HG03432 (cell line): Measurements from ENCODE around the gene AGBL1.
"Not testable (repeated sequence)": the region's sequence is repeated elsewhere in the genome, so short reads cannot be mapped to it uniquely, and the experiment has no call there.

Experiments
- ATAC-seq: cut with Tn5 transposase; IDR thresholded peaks from one replicate; pipeline ENCODE4 v1.9.1; 2021; ENCODE audit warnings: mild to moderate bottlenecking, moderate library complexity; ENCODE audit not compliant: unreplicated experiment

The AGBL1 gene

DNA sequence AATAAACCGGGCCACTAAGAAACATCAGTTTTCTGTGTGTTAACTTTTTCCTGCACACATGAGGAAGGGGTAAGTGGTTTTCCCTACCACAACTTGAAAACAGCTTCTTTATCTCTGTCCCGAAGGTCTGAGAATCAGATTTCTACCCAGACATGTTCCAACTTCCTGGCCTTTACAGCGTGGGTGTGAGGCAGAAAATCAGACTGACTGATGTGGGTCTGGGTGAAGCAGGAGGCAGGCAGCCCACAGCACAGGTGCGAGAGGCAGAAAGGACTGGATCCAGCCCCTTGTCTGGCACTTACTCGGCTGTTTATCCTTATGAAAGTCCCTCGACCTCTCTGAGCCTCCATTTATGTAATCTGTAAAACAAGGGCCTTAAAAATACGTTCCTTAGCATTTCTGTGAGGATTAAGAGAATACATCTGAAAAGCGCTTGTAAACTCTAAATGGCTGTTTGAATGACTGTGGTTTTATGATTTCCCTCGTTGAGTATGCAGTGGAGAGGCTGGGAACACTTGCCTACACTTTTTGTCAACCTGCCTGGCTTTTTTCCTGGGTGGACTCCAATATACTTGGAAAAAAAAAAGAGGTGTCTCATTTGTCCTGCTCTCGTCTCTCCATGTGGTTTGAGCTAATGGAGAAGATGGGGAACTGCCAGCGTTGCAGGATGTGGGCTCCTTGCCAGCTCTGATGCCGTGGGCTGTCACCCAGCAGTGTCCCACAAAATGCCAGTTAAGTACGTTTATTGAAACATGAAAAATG is 3.1 kb downstream of the AGBL1 start:
- no peak for ATAC-seq

DNA sequence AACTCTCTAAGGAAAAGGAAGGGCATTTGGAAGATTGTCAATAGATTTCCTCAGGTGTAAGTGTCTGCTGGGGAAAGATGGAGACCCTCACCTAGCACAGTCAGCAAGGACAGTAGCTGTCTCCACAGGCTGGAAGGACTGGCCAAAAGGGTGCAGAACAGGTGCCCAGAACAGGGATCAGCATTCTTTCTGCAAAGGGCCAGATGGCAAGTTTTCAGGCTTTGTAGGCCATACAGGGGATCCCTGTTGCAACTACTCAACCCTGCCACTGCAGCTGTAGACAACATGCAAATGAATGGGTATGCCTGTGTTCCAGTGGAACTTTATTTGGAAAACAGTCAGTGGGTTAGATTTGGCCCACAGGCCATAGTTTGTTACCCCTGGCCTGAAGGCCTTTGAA is 8.1 kb downstream of the AGBL1 start:
- no peak for ATAC-seq

DNA sequence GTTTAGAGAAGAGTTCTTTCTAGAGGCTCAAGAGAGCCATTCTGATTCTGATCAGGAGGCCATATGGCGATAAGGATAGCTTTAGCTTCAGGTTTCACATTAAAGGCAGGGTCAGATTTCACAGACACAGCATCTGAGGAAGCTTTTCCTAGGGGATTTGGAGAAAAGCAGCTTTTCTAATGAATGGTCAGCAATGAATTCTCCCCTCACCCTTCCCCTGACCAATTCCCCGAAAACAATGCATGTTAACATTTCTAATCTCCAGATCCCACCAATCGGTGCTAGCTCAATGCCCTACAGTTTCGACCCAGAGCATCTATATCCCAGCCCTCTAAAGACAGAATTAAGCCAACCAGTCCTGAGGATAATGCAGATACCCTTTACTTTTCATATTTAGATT is 9.8 kb downstream of the AGBL1 start:
- ATAC-seq, result no peak

DNA sequence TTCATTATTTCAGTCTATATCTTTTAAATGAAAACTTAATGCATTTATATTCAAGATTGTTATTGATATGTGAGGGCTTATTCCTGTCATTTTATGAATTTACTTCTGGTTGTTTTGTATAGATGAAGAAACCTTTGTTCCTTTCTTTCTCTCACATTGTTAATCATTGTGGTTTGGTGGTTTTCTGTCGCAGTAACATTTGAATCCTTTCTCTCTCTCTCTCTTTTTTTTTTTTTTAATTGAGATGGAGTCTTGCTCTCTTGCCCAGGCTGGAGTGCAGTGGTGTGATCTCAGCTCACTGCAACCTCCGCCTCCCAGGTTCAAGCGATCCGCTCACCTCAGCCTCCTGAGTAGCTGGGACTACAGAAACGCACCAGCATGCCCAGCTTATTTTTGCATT is 22.1 kb downstream of the AGBL1 start:
- no peak for ATAC-seq

DNA sequence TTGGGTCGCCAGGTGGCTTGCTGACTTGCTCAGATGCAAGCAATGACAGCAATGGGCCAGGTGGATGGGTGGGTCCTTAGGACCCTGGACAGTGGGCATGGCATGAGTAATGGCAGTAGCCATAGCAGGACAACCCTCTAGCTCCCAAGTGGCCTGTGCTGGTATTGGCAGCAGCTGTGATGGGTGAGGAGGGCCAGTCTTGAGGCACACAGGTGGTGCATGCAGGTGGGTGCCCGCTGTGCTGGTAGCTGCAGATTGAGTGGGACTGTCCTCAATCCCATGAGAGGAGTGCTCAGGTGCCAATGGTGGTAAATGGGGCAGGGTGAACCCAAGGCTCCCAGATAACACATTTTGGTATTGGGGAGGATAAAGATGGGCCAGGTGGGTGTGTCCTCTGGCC is 24.2 kb downstream of the AGBL1 start:
- ATAC-seq, result no peak

DNA sequence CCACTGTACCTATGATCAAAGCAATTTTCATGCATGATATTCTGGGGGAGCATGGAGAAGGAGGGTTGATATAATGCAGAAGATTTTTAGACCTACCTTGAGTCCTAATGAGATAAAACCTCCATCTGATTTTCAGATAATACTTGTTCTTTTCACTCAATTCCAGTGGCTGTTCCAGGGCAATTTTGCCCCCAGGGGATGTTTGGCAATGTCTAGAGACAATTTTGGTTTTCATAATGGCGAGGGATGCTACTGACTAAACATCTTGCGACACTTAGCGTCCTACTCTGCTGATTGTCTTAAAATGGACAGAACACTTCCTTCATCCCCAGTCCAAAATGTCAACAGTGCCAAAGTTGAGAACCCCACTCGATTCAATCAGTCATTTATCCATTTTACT is 26.6 kb downstream of the AGBL1 start:
- no peak for ATAC-seq

DNA sequence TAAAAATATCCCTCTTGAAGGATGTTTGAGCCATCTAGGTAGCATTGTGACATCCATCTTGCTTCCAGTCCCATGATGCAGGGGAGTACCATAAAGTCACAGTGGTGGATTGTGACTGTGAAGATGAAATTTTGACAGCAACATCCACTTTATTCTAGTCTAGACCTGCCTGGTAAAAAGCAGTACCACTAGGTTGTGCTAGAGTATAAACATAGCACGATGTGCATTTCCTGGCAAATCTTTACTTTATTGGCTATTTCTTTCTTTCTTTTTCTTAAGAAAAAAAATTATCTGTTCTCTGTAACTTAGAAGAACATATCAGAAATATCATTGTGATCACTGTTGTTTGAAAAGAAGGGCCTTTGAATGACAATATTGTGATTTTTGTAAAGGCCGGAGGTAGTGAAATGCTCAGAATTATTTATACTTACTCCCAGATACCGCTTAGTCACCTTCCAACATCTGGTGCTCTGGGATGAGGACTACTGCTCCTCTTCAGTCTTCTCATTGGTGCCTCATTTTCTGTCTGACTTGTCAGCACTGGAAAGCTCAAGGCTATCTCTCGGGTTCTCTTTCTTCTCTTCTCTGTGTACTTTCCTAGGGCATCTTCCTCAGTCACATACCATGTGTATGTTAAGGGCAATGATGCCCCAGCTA is 35.6 kb downstream of the AGBL1 start:
- no peak for ATAC-seq

DNA sequence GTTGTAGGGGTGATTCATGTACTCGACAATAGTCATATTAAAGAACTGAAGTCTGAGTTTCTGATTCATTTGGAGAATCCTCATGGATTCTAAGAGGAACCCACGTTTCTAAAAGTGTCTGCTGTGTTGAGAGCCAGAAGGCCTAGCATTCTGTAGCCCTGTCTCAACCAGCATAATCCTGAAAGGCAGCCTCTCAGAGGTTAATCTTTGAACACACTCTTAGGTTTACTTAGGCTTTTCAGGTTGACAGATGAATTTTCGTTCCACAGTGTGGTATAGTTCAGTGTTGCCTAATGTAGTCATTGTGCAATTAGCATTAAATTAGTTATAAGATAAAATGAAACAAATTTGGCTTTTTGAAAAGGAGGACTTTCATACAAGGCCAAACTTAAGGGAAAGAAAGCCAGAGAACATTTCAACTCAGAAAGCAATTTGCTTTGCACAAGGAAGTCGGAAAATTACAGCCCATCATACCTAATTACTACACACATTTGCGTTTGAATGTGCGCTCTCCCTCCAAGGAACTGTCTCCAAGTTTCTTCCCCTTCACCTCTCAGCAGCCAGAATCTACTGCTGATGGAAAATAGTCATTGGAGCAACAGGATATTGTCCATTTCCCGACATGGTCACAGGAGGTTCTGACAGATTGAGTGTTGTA is 42.0 kb downstream of the AGBL1 start:
- no peak for ATAC-seq

DNA sequence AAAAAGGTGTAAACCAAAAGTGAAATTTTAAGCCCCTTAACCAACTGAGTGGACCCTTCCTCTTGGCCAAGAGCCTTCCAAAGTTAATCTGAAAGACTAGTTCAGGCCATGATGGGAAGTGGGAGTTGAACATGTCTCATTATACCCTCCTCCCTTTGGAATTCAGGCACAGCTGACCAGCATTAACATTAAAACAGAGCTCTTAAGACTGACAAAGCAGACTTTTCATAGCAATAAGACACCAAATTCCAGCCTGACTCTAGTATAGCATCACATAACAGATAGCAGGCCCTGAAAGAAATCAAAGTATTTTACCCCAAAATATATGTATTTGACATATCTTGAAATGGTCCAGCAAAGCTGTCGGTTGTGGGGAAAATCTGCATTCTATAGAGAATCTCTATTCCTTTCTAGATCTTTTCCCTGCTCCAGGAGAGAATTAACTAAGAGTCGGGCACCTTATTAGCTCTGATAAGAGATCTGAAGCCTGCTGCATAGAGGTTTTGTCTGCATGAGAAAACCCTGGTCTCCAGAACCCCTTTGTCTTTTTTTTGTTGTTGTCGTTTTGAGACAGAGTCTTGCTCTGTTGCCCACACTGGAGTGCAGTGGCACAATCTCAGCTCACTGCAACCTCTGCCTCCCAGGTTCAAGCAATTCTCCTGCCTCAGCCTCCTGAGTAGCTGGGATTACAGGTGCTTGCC is 43.2 kb downstream of the AGBL1 start:
- ATAC-seq, result not testable (repeated sequence)

DNA sequence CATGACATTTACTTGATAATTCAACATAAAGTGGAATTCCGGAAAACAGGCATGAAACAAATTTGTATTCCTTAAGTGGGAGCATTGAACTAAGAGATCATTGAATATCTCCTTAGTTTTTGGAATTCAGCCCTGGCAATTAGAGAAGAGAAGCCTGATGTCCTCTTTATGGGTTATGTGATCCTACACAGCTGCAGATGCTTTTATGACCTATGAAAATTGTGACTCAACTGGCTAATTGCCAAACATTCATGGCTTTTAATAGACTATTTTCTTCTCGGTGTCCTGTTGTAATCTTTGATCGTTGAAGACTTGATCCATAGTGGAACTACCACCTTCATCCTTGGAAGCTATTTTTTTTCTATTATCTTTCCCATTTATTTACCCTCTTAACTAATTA is 46.1 kb downstream of the AGBL1 start:
- no peak for ATAC-seq

DNA sequence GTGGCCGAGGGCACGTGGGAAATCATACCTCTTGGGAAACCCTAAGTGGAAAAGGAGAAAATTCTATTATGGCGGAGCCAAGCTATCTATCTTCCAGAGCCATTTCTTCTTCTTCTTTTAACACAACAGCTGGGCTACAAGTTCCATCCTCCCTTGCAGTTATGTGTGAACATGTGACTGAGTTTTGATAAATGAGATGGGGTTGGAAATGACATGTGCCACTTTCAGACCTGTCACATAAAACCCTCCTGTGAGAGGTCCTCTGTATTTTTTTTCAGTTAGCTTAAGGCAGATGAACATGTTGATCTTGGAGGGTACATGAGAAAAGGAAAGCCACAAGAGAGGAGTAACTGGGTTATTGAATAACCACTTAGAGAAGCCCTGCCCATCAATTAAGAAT is 47.9 kb downstream of the AGBL1 start:
- ATAC-seq, result no peak

DNA sequence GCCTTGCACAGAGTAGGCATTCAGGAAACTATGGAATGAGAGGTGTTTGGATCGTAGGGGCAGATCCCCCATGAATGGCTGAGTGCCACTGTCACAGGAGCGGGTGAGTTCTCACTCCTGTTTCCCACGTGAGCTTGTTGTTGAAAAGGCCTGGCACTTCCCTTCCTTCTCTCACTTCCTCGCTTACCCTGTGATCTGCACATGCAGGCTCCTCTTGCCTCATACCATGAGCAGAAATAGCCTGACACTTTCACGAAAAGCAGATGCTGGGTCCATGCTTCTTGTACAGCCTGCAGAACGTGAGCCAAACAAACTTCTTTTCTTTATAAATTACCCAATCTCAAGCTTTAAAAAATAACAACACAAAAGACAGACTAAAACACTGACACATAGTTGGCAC is 55.4 kb downstream of the AGBL1 start:
- ATAC-seq, result no peak

DNA sequence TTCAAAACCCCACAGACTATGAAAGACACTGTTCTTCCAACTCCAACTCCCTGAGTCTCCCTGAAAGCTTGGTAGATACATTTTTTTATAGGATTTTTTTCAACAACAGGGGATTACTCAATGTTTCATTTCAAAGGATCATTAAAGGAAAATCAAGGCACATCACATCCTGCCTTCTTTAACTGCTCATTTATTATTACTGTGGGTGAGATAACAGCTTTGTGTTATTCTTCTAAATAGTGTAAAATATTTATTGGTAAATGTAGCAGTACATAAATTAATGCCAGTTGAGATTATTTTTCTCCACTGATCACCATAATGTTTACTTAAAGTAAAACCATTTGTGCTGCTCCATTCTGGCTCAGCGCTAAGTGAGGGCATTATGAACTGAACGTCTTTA is 57.2 kb downstream of the AGBL1 start:
- ATAC-seq, result no peak

DNA sequence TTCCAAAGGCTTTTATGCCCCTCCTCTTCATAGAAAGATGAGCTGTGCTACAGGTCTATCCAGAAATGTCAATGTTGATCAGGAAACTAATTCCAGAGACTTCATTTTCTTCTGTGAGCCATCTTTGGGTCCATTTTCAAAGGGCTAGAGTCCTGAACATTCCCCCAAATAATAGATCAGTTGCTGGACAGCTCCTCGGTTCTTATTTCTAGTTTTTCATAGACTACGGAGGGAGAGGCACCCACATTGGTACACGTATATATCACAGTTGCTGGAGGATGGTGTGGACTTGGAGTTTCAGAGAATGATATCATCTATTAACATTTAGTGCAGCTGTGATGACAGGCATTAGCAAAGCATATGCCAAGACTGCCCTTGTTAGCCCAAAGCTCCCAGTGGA is 59.1 kb downstream of the AGBL1 start:
- no peak for ATAC-seq

DNA sequence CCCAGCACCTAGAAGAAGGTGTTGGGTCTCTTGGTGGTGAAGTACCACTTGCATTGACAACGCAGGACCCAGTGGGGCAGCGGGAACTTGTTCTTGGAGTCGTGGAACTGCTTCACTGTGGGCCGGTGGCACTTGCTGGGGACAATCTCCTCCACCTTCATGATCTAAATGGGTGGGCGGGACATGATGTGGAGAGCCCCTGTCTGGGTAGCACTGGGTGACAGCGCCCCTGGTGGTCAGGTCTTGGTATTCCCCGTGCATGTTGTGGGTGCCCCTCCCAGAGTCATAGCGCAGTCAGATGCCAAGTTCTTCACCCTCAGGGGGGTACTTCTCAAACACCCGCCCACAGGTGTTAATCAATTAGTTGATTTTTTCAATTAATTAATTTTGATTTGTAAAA is 60.2 kb downstream of the AGBL1 start:
- no peak for ATAC-seq

DNA sequence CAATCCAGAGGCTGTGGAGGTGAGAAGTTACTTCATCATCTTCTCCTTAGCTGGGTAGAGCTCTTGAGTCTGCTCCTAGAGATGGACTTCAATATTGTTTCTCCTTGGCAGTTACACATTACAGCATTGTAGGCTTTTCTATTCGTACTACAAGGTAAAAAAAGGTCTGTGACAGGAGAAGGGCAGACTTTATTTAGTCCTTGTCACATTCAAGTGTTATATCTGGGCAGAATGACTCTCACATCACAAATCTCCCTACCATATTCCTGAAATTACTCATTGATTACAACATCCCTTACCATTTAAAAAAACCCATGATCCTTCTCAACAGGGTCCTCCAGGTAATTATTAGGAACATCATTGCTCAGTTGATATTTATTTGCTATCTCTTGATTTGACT is 75.0 kb downstream of the AGBL1 start:
- ATAC-seq, result no peak

DNA sequence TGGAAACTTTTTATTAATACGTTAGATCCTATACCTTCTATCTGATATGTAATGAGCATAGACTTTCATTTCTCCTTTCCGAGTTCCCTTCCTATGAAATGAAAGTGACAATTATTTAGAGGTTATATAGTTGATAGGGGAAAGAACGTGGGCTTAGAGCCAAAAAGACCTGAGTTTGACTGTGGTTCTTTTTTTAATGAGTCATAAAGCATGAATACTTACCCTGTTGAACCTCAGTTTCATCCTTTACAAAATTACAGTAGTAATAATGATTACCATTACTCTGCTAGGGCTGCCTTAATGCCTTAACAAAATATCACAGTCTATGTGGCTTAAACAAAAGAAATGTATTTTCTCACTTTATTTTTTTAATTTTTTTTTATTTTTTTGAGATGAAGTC is 75.9 kb downstream of the AGBL1 start:
- no peak for ATAC-seq

DNA sequence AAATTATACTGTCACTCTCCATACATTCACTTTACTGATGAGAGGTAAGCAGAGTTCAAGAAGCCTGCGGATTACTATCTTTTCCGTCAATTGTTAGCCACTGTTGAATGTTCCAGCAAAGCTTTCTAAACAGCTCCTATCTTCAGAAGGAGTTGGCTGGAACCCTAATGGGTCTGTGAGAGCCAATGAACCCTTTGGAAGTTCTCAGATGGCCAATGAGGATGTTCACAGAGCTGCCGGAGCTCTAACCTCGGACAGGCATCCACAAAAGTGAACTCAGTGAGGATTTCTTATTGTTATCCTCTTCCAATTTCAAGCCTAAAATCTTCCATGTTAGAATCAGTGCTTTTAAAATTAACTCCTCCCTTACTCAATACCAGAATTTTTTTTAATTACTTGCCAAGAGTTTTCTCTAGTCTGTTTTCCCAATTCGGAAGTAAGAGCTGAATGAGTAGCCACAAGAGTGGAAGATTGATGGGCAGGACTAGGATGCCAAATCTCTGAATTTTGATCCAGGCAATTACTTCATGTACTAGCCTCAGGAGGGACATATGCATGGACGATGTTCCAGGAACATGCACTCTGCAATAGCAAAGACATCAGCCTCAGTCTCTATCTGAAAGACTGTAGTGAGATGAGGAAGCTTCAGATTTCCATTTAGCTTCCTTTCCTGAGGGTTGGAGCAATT is 78.1 kb downstream of the AGBL1 start:
- ATAC-seq, result no peak

DNA sequence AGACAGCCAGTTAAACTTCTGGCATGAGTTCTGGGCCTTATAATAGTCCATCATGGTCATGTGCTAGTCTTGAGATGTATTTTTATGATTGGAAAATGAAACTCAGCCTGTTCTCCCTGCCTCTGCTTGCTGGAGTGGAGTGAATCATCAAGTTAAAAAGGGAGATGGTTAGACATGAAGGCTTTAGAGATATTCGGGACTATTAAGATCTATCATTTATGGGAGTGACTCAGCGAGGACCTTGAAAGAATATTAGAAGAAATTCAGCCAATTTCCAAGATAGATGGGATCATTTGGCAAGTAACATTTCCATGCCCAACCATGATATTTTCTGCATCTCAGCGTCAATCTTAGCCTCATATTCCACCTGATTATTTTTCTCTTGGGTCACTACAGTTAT is 79.8 kb downstream of the AGBL1 start:
- no peak for ATAC-seq

DNA sequence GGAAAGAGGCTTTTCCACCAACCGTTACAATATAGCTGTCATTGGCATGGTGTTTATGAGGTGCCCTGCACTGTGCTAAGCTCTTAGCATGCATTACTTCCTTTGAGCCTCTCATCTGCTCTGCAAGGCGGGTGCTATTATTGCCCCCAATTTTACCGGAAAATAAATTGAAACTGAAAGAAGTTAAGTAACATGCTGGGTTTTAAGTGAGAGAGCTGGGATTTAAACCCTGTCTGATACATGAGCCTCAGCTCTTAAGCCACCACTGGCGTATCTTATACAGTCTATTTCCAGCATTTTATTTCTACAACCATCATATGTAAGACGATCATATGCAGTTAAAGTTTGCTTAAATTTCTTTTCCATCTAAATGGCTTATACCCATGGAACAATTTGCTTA is 81.6 kb downstream of the AGBL1 start:
- ATAC-seq, result no peak

DNA sequence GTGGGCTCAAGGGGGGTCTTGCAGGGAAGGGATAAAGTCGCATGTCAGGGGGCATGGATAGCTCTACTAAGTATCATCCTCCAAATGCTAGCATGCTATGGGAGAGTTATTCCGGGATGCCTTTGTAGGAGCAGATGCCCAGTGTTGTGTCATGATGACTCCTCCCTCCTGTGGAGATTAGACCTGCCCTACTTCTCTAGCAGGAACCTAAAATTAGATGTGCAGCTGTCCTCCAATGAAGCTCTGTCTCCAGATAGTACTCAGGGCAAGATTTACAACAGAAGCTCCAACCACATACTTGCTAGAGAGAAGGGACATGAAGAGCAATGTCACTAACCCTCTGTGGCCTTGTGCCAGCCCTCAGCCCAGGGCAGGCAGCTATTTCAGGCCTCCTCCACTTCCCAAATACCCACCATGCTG is 82.5 kb downstream of the AGBL1 start:
- ATAC-seq, result no peak
